GM12878 (cell line): ENCODE results near the gene AGGF1. TPM values are rescaled to one million over a fixed set of nuclear protein-coding genes. Genes with fewer than 3 reads are reported as not detected.

Experiments
- ATAC-seq: fragments of 200-7000 bp; cut with Tn5 transposase; 3 replicates; pipeline ENCODE4 v1.9.1; 2020; ENCODE audit warnings: mild to moderate bottlenecking, moderate library complexity
- BruUV-seq: library from RNA; stranded (reverse); fragments of 400-500 nt; replicated peaks from 2 replicates; lab custom pipeline; 2021; lab: Mats Ljungman, UMichigan
- CTCF ChIA-PET: fragments of 300-600 bp; sonication (Branson Sonifier 250); formaldehyde crosslinking; extraction: SDS; loops from one replicate; lab custom pipeline; 2021; ENCODE audit warnings: inconsistent platforms; lab: Yijun Ruan, JAX
- POLR2A ChIA-PET: fragments of 350-600 bp; formaldehyde crosslinking; extraction: SDS; loops from one replicate; lab custom pipeline; 2021; ENCODE audit warnings: inconsistent platforms; lab: Charles Lee
- RAD21 ChIA-PET: fragments of 300-600 bp; sonication (Branson Sonifier 250); formaldehyde crosslinking; loops from one replicate; lab custom pipeline; 2023; ENCODE audit warnings: antibody characterized with exemption; ENCODE audit not compliant: unreplicated experiment; lab: Charles Lee
- SMC1A ChIA-PET: fragments of 300-600 bp; sonication (Branson Sonifier 250); formaldehyde crosslinking; loops from one replicate; lab custom pipeline; 2023; ENCODE audit not compliant: unreplicated experiment, uncharacterized antibody; lab: Charles Lee
- DNase-seq: peaks from one replicate; pipeline ENCODE4 v3.0.0-alpha.2; 2011; ENCODE audit warnings: low read depth, low spot score
- FAIRE-seq: peaks from 3 replicates; lab custom pipeline; 2011; peaks lifted over from hg19 to GRCh38; lab: Jason Lieb, UNC
- H2AFZ ChIP-seq: 2 replicates; pipeline ENCODE4 v1.6.0; 2011; ENCODE audit warnings: low read depth, low read length, control low read depth; ENCODE audit not compliant: control insufficient read depth
- H3K27ac ChIP-seq: 2 replicates; pipeline ENCODE4 v1.5.1; 2011; ENCODE audit warnings: control low read depth; ENCODE audit not compliant: control insufficient read depth, insufficient read depth
- H3K27me3 ChIP-seq, 2 experiments: replicated peaks in 1 of 2; 2 replicates each; pipeline versions ENCODE4 v1.6.0 to v1.6.1; 2011; ENCODE audit warnings: low read length in 1 of 2; ENCODE audit not compliant: control insufficient read depth in 2 of 2, insufficient read depth in 2 of 2
- H3K36me3 ChIP-seq, 2 experiments: 2 replicates each; pipeline ENCODE4 v1.5.1; 2011; ENCODE audit warnings: low read length in 1 of 2; ENCODE audit not compliant: control insufficient read depth in 2 of 2, insufficient read depth in 2 of 2
- H3K4me1 ChIP-seq: 2 replicates; pipeline ENCODE4 v1.6.1; 2011; ENCODE audit warnings: mild to moderate bottlenecking, low read length, moderate library complexity, mixed read lengths; ENCODE audit not compliant: control insufficient read depth, insufficient read depth
- H3K4me2 ChIP-seq: 2 replicates; pipeline ENCODE4 v1.6.0; 2011; ENCODE audit warnings: control low read depth; ENCODE audit not compliant: control insufficient read depth, insufficient read depth
- H3K4me3 ChIP-seq: fragments of 200-600 bp; sonication (generic); 2 replicates; pipeline ENCODE4 v1.5.1; 2016
- H3K79me2 ChIP-seq: 2 replicates; pipeline ENCODE4 v1.6.0; 2011; ENCODE audit warnings: low read length; ENCODE audit not compliant: control insufficient read depth, insufficient read depth
- H3K9ac ChIP-seq: 2 replicates; pipeline ENCODE4 v1.8.0; 2011; ENCODE audit warnings: low read length, control low read depth, mixed read lengths; ENCODE audit not compliant: control insufficient read depth, insufficient read depth
- H3K9me3 ChIP-seq: replicated peaks from 3 replicates; pipeline ENCODE4 v1.5.1; 2011; ENCODE audit warnings: mild to moderate bottlenecking, low read length; ENCODE audit not compliant: control insufficient read depth, insufficient read depth
- H4K20me1 ChIP-seq: 2 replicates; pipeline ENCODE4 v1.6.0; 2011; ENCODE audit not compliant: control insufficient read depth, insufficient read depth
- HDAC6 ChIP-seq: fragments of 200-600 bp; sonication (generic); IDR thresholded peaks from one replicate; pipeline ENCODE4 v1.8.0; 2017; ENCODE audit warnings: antibody characterized with exemption; ENCODE audit not compliant: unreplicated experiment
- IKZF1 ChIP-seq: fragments of 450-650 bp; conservative IDR thresholded peaks from 2 replicates; pipeline ENCODE4 v1.6.1; 2017; ENCODE audit warnings: antibody characterized with exemption, mild to moderate bottlenecking
- KLF5 ChIP-seq: fragments of 450-650 bp; IDR thresholded peaks from 2 replicates; pipeline ENCODE4 v1.6.1; 2014; ENCODE audit warnings: mild to moderate bottlenecking; ENCODE audit not compliant: partially characterized antibody
- NFYA ChIP-seq: IDR thresholded peaks from 2 replicates; pipeline ENCODE4 v1.6.1; 2011; ENCODE audit warnings: low read depth, mild to moderate bottlenecking, low read length, improper control_type of control experiment, borderline replicate concordance
- ZNF217 ChIP-seq: fragments of 450-650 bp; IDR thresholded peaks from 2 replicates; pipeline ENCODE4 v1.6.1; 2017; ENCODE audit warnings: antibody characterized with exemption, mild to moderate bottlenecking
- WGBS: methylation state at CpG from one replicate; pipeline ENCODE4 v1.1.6; 2016; ENCODE audit warnings: low lambda C conversion rate; ENCODE audit not compliant: insufficient replicate concordance, insufficient coverage; ENCODE audit errors: missing lambda C conversion rate; 5-methylcytosine and 5-hydroxymethylcytosine counted together
- in situ Hi-C: fragments of 300-500 bp; cut with MboI; formaldehyde crosslinking; loops from 9 replicates; pipeline ENCODE4 v1.14.3; 2018; ENCODE audit warnings: mixed read lengths
- intact Hi-C: fragments of 100-400 bp; cut with micrococcal nuclease; formaldehyde crosslinking; loops from one replicate; pipeline ENCODE4 v1.14.2; 2022; ENCODE audit not compliant: unreplicated experiment
- polyA plus RNA-seq, 11 experiments: library from polyadenylated mRNA; depleted of rRNA in 4 of 11; unstranded in 6 of 11; stranded (reverse) in 5 of 11; fragments of >200 nt; fragmentation: Nextera tagmentation in 4 of 11; fragmentation: Illumina TruSeq in 1 of 11; extraction: Ambion mirVana in 4 of 11; extraction: Trizol in 1 of 11; gene quantifications; 1 replicate in 1 of 11; 2 replicates in 10 of 11; pipeline versions ENCODE4 v1.2.1 to v1.2.3, GENCODE V29; 2011 to 2016; ENCODE audit warnings: inconsistent platforms in 2 of 11, missing spikeins in 2 of 11, low read depth in 1 of 11
- total RNA-seq, 4 experiments: library from RNA; depleted of rRNA in 3 of 4; stranded (reverse); fragments of >200 nt in 3 of 4; fragmentation: Illumina TruSeq in 1 of 4; extraction: Trizol in 1 of 4; gene quantifications; 2 replicates each; pipeline versions ENCODE4 v1.2.1 to v1.2.3, GENCODE V29; 2013 to 2021
- TF ChIP-seq, protein P1 (sequence below): fragments of 450-650 bp; IDR thresholded peaks from 2 replicates; pipeline ENCODE4 v1.6.1; 2016; ENCODE audit warnings: mild to moderate bottlenecking
- TF ChIP-seq, protein P2 (sequence below): fragments of 450-650 bp; IDR thresholded peaks from 2 replicates; pipeline ENCODE4 v1.6.1; 2017; ENCODE audit warnings: mild to moderate bottlenecking, moderate library complexity

Gene AGGF1
- total and polyA plus RNA-seq, 10 of the 15 experiments (the other 5 are each of a cell fraction or from before 2014, with no cell fraction given) = 7.3 to 43.4 (median 20.2) TPM

DNA sequence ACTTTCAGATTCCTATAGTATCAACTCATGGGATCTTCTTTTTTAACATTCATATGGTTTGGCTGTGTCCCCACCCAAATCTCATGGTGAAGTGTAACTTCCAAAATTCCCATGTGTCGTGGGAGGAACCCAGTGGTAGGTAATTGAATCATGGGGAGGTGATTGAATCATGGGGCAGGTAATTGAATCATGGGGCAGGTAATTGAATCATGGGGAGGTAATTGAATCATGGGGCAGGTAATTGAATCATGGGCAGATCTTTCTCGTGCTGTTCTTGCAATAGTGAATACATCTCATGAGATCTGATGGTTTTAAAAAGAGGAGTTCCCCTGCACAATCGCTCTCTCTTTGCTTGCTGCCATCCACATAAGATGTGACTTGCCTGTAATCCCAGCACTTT is 21.8 kb upstream of the AGGF1 start:
- SMC1A ChIA-PET = no interaction called here
- RAD21 ChIA-PET = no interaction called here
- FAIRE-seq (no peak), ATAC-seq (no peak), DNase-seq (no peak)
- H3K27ac ChIP-seq = no peak overlapping the region
- CTCF ChIA-PET = no interaction called here
- no peak overlapping the region for H3K9ac ChIP-seq
- H3K4me2 ChIP-seq = no peak overlapping the region
- no peaks in the 10 kb centered on the region for H3K79me2 ChIP-seq
- WGBS = 0% methylated on average over 3 of the region's 3 CpGs
- in situ Hi-C loops (no loop called here), intact Hi-C loops (no loop called here)
- no peaks in the 10 kb centered on the region; a peak in 1 of 4 replicates for H3K27me3 ChIP-seq
- BruUV-seq = no TSS peak
- no peak overlapping the region for H2AFZ ChIP-seq
- TF ChIP-seq HDAC6 = no peak
- no peak for TF ChIP-seq IKZF1
- TF ChIP-seq, protein P1, sequence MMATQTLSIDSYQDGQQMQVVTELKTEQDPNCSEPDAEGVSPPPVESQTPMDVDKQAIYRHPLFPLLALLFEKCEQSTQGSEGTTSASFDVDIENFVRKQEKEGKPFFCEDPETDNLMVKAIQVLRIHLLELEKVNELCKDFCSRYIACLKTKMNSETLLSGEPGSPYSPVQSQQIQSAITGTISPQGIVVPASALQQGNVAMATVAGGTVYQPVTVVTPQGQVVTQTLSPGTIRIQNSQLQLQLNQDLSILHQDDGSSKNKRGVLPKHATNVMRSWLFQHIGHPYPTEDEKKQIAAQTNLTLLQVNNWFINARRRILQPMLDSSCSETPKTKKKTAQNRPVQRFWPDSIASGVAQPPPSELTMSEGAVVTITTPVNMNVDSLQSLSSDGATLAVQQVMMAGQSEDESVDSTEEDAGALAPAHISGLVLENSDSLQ = no peak
- H3K4me1 ChIP-seq = no peaks in the 10 kb centered on the region
- H4K20me1 ChIP-seq = no peaks in the 10 kb centered on the region
- no peaks in the 10 kb centered on the region for H3K9me3 ChIP-seq
- H3K36me3 ChIP-seq = no peaks in the 10 kb centered on the region
- no peak overlapping the region for H3K4me3 ChIP-seq
- POLR2A ChIA-PET = no interaction called here

DNA sequence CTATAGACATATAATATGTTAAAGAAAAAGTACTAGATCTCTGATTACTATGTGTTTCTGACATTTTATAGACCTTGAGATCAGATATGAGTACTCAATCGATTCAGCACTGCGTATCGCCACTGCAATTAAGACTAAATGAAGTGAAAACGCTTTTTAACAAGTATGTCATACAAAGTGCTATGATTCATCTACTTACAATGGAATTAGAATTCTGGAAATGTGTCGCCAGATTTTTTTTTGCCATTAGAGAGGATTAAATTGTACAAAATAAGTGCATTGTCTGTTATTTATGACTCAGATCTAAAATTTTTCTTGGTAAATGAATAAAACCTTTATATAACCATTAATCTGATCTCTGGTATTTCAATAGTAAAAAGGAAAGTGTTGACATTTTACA is 20.0 kb upstream of the AGGF1 start:
- Histone ChIP-seq H3K9ac (no peak overlapping the region), H3K27me3 (no peaks in the 10 kb centered on the region; a peak in 1 of 4 replicates), H3K4me3 (no peak overlapping the region), H4K20me1 (no peaks in the 10 kb centered on the region), H2AFZ (no peak overlapping the region), H3K79me2 (no peaks in the 10 kb centered on the region), H3K4me2 (no peak overlapping the region), H3K4me1 (no peaks in the 10 kb centered on the region), H3K9me3 (no peaks in the 10 kb centered on the region), H3K27ac (no peak overlapping the region), H3K36me3 (no peaks in the 10 kb centered on the region)
- intact Hi-C loops = no loop called here
- 60% methylated on average over 5 of the region's 5 CpGs for WGBS
- ATAC-seq (no peak), DNase-seq (no peak), FAIRE-seq (no peak)
- ChIA-PET RAD21 (no interaction called here), CTCF (no interaction called here), SMC1A (no interaction called here), POLR2A (no interaction called here)
- TF ChIP-seq ZNF217 = no peak
- TF ChIP-seq, protein P2, sequence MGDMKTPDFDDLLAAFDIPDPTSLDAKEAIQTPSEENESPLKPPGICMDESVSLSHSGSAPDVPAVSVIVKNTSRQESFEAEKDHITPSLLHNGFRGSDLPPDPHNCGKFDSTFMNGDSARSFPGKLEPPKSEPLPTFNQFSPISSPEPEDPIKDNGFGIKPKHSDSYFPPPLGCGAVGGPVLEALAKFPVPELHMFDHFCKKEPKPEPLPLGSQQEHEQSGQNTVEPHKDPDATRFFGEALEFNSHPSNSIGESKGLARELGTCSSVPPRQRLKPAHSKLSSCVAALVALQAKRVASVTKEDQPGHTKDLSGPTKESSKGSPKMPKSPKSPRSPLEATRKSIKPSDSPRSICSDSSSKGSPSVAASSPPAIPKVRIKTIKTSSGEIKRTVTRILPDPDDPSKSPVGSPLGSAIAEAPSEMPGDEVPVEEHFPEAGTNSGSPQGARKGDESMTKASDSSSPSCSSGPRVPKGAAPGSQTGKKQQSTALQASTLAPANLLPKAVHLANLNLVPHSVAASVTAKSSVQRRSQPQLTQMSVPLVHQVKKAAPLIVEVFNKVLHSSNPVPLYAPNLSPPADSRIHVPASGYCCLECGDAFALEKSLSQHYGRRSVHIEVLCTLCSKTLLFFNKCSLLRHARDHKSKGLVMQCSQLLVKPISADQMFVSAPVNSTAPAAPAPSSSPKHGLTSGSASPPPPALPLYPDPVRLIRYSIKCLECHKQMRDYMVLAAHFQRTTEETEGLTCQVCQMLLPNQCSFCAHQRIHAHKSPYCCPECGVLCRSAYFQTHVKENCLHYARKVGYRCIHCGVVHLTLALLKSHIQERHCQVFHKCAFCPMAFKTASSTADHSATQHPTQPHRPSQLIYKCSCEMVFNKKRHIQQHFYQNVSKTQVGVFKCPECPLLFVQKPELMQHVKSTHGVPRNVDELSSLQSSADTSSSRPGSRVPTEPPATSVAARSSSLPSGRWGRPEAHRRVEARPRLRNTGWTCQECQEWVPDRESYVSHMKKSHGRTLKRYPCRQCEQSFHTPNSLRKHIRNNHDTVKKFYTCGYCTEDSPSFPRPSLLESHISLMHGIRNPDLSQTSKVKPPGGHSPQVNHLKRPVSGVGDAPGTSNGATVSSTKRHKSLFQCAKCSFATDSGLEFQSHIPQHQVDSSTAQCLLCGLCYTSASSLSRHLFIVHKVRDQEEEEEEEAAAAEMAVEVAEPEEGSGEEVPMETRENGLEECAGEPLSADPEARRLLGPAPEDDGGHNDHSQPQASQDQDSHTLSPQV = no peak
- no peak for TF ChIP-seq KLF5
- no peak for TF ChIP-seq NFYA
- in situ Hi-C loops = no loop called here
- BruUV-seq = no TSS peak
